ENCODE results near the gene YPEL1. TPM values are rescaled to one million over a fixed set of nuclear protein-coding genes. Genes with fewer than 3 reads are reported as not detected.

Gene YPEL1
- total and polyA plus RNA-seq, 10 of the 15 experiments (the other 5 are each of a cell fraction or from before 2014, with no cell fraction given), result 0.13 to 5.0 (median 1.6) TPM

DNA sequence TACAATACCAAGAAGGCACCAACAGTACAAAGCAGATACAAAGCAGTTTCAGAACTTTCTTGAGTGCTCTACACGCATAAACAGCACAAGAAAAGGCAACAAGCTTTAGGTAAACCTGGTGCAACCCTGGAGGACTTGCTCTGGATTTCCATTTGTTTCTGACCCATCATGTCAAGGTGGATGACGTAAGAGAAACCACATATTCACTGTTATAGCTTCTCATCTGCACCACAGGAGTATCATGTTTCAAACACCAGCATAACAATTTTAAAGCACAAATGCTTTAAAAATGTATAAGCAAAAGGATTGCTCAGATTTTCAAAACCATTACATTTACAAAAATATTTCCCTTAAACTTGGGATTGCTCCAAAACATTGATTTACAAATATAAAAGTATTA, 25.0 kb upstream of the YPEL1 start (continued):
- TF ChIP-seq, protein P1, sequence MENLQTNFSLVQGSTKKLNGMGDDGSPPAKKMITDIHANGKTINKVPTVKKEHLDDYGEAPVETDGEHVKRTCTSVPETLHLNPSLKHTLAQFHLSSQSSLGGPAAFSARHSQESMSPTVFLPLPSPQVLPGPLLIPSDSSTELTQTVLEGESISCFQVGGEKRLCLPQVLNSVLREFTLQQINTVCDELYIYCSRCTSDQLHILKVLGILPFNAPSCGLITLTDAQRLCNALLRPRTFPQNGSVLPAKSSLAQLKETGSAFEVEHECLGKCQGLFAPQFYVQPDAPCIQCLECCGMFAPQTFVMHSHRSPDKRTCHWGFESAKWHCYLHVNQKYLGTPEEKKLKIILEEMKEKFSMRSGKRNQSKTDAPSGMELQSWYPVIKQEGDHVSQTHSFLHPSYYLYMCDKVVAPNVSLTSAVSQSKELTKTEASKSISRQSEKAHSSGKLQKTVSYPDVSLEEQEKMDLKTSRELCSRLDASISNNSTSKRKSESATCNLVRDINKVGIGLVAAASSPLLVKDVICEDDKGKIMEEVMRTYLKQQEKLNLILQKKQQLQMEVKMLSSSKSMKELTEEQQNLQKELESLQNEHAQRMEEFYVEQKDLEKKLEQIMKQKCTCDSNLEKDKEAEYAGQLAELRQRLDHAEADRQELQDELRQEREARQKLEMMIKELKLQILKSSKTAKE (IDR thresholded peaks at IDR 0.05; ENCODE audit: low read depth, poor library complexity, severe bottlenecking), result no peak
- TF ChIP-seq, protein P2, sequence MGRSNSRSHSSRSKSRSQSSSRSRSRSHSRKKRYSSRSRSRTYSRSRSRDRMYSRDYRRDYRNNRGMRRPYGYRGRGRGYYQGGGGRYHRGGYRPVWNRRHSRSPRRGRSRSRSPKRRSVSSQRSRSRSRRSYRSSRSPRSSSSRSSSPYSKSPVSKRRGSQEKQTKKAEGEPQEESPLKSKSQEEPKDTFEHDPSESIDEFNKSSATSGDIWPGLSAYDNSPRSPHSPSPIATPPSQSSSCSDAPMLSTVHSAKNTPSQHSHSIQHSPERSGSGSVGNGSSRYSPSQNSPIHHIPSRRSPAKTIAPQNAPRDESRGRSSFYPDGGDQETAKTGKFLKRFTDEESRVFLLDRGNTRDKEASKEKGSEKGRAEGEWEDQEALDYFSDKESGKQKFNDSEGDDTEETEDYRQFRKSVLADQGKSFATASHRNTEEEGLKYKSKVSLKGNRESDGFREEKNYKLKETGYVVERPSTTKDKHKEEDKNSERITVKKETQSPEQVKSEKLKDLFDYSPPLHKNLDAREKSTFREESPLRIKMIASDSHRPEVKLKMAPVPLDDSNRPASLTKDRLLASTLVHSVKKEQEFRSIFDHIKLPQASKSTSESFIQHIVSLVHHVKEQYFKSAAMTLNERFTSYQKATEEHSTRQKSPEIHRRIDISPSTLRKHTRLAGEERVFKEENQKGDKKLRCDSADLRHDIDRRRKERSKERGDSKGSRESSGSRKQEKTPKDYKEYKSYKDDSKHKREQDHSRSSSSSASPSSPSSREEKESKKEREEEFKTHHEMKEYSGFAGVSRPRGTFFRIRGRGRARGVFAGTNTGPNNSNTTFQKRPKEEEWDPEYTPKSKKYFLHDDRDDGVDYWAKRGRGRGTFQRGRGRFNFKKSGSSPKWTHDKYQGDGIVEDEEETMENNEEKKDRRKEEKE (IDR thresholded peaks at IDR 0.05), result no peak

DNA sequence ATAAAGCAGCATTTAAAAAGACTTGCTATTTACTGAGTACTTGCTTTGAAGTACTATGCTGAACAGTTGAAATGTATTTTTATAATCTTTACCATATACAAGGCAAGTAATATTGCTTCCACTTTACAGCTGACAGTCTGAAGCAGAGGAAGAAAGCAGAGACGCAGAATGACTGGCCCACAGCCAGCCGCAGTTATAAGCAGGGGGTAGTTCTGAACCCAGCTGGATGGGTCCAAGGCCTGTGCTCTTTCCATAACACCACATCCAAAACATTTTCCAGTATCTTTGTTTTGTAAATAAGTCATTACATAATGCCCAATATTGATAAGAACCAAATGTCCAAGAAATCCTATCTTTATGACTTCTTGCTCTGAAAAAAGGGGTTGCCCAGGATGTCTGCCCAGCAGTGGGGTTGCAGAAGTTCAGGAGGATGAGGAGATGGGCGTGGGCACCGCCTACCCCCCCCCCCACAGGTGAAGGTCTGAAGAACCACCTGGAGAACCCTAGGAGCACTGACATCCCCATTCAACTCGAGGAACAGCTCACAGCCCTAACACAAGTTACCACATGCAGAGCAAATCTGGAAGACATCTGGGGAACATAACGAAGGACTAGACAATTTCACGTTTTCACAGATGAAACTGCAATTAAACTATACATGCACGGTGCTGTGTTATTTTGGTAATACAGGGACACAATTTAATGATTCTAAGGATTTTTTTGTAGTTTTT, 24.2 kb upstream of the YPEL1 start:
- ChIA-PET SMC1A (ENCODE audit: uncharacterized antibody, unreplicated experiment) (interaction anchor here (0.8 to 2.1 kb wide), 3 partner anchors 9 to 109 kb away, joined by 3 to 9 read pairs (median 6); no protein-coding TSS in a partner anchor), RAD21 (ENCODE audit: unreplicated experiment) (no interaction called here), POLR2A (no interaction called here), CTCF (interaction anchor here (0.6 to 2.5 kb wide), 3 partner anchors 111 to 210 kb away, joined by 3 to 7 read pairs (median 3); no protein-coding TSS in a partner anchor)
- Histone ChIP-seq H3K79me2 (ENCODE audit: control insufficient read depth, insufficient read depth, low read length) (no peaks in the 10 kb centered on the region), H3K4me2 (ENCODE audit: control insufficient read depth, insufficient read depth) (no peak overlapping the region), H3K36me3 (ENCODE audit: control insufficient read depth in 2 of 2, insufficient read depth in 2 of 2, low read length in 1 of 2) (peaks cover 6 to 24% of the 10 kb centered on the region in 2 experiments), H3K4me3 (no peak overlapping the region), H3K27ac (ENCODE audit: control insufficient read depth, insufficient read depth) (no peak overlapping the region), H4K20me1 (ENCODE audit: control insufficient read depth, insufficient read depth) (no peaks in the 10 kb centered on the region), H3K9me3 (replicated peaks; ENCODE audit: control insufficient read depth, insufficient read depth, low read length) (no peaks in the 10 kb centered on the region), H2AFZ (ENCODE audit: control insufficient read depth, low read depth, low read length) (no peak overlapping the region), H3K4me1 (ENCODE audit: control insufficient read depth, insufficient read depth, low read length) (peaks cover 59% of the 10 kb centered on the region), H3K9ac (ENCODE audit: control insufficient read depth, insufficient read depth, low read length) (no peak overlapping the region), H3K27me3 (replicated peaks in 1 of 2; ENCODE audit: control insufficient read depth in 2 of 2, insufficient read depth in 2 of 2, low read length in 1 of 2) (no peaks in the 10 kb centered on the region)
- intact Hi-C loops (cut with micrococcal nuclease; ENCODE audit: unreplicated experiment) (loop anchor here (5.0 kb wide), 1 partner anchor 102 kb away; no protein-coding TSS in a partner anchor), in situ Hi-C loops (cut with MboI) (no loop called here)
- DNase-seq (ENCODE audit: low read depth, low spot score) (no peak), ATAC-seq (no peak), FAIRE-seq (no peak)
- WGBS (ENCODE audit: insufficient coverage, insufficient replicate concordance, low lambda C conversion rate, missing lambda C conversion rate), result 99% methylated on average over 8 of the region's 8 CpGs
- BruUV-seq (replicated peaks), result no TSS peak
- TF ChIP-seq, protein P3, sequence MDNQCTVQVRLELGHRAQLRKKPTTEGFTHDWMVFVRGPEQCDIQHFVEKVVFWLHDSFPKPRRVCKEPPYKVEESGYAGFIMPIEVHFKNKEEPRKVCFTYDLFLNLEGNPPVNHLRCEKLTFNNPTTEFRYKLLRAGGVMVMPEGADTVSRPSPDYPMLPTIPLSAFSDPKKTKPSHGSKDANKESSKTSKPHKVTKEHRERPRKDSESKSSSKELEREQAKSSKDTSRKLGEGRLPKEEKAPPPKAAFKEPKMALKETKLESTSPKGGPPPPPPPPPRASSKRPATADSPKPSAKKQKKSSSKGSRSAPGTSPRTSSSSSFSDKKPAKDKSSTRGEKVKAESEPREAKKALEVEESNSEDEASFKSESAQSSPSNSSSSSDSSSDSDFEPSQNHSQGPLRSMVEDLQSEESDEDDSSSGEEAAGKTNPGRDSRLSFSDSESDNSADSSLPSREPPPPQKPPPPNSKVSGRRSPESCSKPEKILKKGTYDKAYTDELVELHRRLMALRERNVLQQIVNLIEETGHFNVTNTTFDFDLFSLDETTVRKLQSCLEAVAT (IDR thresholded peaks at IDR 0.05), result no peak
- TF ChIP-seq, protein P4, sequence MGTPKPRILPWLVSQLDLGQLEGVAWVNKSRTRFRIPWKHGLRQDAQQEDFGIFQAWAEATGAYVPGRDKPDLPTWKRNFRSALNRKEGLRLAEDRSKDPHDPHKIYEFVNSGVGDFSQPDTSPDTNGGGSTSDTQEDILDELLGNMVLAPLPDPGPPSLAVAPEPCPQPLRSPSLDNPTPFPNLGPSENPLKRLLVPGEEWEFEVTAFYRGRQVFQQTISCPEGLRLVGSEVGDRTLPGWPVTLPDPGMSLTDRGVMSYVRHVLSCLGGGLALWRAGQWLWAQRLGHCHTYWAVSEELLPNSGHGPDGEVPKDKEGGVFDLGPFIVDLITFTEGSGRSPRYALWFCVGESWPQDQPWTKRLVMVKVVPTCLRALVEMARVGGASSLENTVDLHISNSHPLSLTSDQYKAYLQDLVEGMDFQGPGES (IDR thresholded peaks at IDR 0.05), result no peak
- no peak for TF ChIP-seq NRF1 (conservative IDR thresholded peaks at IDR 0.05; ENCODE audit: low read depth, low read length)
- no peak for TF ChIP-seq MEF2B (IDR thresholded peaks at IDR 0.05; ENCODE audit: partially characterized antibody, poor library complexity, severe bottlenecking)
- no peak for TF ChIP-seq SMARCA5 (IDR thresholded peaks at IDR 0.05)
- TF ChIP-seq ZNF274 (IDR thresholded peaks at IDR 0.05; ENCODE audit: insufficient read depth, insufficient read length), result no peak
- no peak for TF ChIP-seq STAT3 (IDR thresholded peaks at IDR 0.05; ENCODE audit: low read depth, low read length)
- TF ChIP-seq GABPA (IDR thresholded peaks at IDR 0.05; ENCODE audit: low read depth), result no peak
- no peak for TF ChIP-seq HDAC2 (IDR thresholded peaks at IDR 0.05)
- TF ChIP-seq RAD51 (IDR thresholded peaks at IDR 0.05), result no peak
- TF ChIP-seq STAT1 (conservative IDR thresholded peaks at IDR 0.05), result no peak
- no peak for TF ChIP-seq HDGF (IDR thresholded peaks at IDR 0.05)
- no peak for TF ChIP-seq TCF7 (IDR thresholded peaks at IDR 0.05; ENCODE audit: borderline replicate concordance)
- TF ChIP-seq KAT2A (conservative IDR thresholded peaks at IDR 0.05; ENCODE audit: control insufficient read depth, low read depth, low read length), result no peak

Measured in GM12878 (cell line).